NOMO-1 (cell line): Measurements from ENCODE around the gene ARL2.

Experiments
- DNase-seq, 2 experiments: peaks; one replicate each; lab custom pipeline; 2025; ENCODE audit not compliant: unreplicated experiment in 2 of 2; lab: John Stamatoyannopoulos, UW

The ARL2 gene

GRCh38 chr11:65069217-65069616 is 55.3 kb downstream of the ARL2 start:
- peak; percentile 47 to 52 for DNase-seq
